RCC 7860 (cell line): ENCODE measurements around the gene FSCN2.
"Not testable (repeated sequence)": the region's sequence is repeated elsewhere in the genome, so short reads cannot be mapped to it uniquely, and the experiment has no call there.

Experiments used
- DNase-seq: peaks from one replicate; pipeline ENCODE4 v3.0.0-alpha.2; 2015; ENCODE audit warnings: low spot score
- FAIRE-seq: peaks from 2 replicates; lab custom pipeline; 2012; peaks lifted over from hg19 to GRCh38; lab: Jason Lieb, UNC

Gene FSCN2

DNA sequence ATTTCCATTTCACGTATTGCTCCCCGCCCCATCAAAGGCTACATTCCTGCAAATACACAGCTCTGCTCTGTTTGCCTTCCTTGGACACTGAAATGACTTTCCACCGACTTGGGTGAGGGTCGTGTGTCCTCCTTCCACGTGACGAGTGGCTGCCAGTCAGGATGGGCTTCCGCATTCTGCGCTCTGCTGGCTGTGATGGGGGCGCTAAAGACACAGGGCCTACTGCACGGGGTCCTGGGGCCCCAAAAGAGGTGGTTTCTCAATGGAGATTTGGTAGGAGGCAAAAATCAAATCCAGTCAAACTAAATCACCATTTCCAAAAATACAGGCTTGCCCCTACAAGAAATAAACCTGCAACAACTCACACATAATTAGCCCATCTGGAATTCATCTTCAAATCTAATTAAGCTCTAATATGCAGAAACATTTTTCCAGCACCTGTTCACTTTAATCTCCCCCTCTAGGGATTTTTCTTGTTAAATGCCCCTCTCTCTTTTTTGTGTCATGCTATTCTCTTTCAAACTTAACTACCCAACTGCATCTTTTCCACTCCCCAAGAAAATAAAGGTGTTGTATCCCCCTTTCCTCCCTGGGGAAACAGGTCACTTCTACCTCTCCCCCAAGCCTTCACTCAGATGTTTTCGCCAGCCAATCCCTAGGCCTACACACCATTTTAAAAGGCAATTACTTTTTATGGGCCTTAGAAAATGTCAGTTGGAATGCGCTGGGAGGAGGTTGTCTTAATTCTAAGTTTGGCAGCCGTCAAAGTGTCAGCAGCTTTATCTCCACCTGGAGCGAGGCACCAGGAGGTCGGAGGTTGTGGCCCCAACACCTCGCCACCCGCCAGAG lies 45.8 kb downstream of the FSCN2 start:
- FAIRE-seq = no peak

DNA sequence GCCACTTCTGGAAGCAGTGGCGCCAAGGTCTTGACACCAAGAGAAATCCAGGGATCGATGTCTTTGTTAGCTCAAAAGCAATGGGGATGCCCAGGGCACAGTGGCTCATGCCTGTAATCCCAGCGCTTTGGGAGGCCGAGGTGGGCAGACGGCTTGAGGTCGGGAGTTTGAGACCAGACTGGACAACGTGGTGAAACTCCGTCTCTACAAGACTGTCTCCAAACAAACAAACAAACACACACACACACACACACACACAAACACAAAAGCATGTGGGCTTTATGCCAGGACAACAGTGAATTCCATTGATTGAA lies 46.4 kb downstream of the FSCN2 start:
- FAIRE-seq = no peak

More for the DNA sequence above, 45.8 kb downstream of the FSCN2 start:
- no peak for DNase-seq

DNA sequence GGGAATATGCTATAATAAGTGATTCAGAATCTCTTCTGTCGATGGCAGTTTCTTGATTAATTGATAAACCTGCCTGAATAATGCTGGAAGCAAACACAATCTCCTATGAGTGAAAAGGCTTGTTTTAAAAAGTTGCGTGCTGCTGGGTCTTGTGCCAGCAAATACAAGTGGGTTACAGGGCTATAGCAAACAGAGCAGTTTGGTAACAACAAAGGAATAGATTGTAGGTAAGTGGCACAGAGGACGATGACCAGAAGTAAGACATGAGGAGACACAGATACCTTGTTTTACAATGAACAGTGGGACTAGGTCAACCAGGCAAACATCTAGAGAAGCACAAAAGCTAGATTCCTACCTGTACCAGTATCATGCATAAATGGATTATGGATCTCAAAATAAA lies 47.7 kb downstream of the FSCN2 start:
- DNase-seq (no peak), FAIRE-seq (no peak)

More for the DNA sequence above, 46.4 kb downstream of the FSCN2 start:
- no peak for DNase-seq

DNA sequence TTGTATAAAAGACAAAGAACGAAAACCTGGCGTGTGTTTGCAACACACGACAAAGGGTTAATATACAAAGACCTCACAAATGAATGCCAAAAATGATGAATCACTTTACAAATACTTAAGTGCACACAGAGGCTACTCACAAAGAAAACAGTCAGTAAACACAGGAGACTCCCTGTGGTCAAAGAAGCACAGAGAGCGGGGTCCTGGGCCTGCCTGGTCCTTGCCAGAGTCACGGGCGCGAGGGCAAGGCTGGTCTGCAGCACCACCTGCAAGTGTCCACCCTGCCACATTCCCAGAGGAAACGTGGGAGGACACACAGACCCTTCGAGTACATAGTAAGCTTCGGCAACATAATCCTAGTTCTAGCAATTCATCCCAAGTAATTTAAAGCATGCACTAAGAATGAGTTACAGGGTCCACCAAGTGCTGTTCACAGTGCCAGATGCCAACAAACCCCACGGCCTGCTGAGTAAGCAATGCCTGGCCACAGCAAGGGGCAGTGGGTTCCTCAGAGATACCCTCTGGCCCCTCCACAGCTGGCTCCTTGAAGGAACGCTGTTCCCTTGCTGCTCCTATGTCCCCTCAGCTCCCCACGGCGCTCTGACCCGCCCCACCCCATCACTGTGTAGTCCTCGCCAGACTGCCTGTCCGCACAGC lies 48.6 kb downstream of the FSCN2 start:
- FAIRE-seq (peak; percentile 29), DNase-seq (peak; percentile 74)

DNA sequence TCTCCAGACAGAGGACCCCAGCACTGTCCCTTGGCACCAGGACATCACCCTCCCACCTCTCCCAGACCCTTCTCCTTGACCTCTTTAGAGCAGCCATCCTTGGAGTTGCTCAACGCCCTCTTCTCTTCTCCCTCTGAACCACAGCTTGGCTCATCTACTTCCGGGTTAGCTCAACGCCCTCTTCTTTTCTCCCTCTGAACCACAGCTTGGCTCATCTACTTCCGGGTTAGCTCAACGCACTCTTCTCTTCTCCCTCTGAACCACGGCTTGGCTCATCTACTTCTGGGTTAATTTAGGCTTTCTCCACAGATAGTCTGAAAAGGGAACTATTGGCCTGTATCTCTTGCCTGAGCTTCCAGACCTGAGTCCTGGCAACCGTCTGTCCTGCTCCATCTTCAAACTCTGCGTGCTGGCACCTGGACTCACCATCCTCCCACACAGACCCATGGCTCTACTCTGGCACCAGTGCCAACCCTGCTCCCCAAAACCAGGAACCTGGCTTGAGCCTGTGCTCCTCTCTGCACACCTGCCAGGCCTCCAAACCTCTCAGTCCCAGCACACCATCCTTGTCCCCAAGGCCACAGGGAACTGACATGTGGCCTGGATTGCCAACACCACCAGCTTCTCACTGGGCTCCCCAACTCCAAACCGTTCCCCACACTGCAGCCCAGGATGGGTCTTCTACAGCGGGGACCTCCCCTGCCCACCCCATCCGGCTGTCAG lies 49.3 kb downstream of the FSCN2 start:
- FAIRE-seq (no peak), DNase-seq (no peak)

DNA sequence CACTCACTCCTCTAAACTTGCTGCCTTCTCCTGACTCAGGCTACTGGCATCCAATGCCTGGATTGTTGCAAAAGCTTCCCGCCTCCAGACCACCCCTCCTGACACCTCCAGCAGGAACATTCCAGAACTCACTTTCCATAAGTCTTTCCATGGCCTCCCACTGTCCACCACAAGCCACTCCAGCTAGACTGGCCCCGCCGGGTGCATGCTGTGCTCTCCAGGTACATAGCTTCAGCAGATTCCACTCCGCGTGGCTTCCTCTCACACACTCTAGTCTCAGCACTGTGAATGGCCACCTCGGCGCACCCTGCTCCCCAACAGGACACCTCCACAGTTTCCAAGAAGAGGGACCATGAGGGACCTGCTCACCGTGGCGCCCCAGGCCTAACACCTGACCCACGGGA lies 49.9 kb downstream of the FSCN2 start:
- DNase-seq (no peak), FAIRE-seq (no peak)

DNA sequence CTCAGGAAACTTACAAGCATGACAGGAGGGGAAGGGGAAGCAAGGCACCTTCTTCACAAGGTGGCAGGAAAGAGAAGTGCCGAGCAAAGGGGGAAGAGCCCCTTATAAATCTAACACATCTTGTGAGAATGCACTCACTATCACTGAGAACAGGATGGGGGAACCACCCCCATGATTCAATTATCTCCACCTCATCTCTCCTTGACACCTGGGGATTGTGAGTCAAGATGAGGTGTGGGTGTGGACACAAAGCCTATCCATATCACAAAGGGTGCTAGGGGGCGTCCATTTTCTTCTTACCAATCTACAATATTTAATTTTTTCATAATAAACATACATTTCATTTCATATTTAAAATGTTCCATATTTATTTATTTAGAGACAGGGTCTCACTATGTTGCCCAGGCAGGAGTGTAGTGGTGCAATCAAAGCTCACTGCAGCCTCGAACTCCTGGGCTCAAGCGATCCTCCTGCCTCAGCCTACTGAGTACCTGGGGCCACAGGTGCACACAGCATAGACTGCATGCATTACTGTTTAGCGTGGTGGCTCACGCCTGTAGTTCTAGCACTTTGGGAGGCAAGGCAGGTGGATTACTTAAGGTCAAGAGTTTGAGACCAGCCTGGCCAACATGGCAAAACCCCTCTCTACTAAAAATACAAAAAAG lies 50.5 kb downstream of the FSCN2 start:
- FAIRE-seq (no peak), DNase-seq (no peak)

DNA sequence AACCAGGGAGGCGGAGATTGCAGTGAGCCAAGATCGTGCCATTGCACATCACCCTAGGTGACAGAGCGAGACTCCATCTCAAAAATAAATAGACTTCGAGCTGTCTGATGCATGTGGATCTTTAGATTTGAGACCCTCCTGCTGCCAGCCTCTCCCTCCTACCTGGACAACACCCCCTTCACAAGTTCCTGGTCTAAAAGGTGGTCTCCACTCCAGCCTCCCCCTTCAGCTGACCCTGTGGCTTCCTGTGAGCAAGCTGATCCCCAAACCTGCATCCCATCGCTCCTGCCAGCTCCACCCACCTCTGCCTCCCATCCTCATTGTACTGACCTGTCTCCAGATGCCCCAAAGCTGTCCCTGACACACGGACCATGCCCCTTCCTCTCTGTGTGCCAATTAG lies 51.1 kb downstream of the FSCN2 start:
- DNase-seq = no peak
- no peak for FAIRE-seq

DNA sequence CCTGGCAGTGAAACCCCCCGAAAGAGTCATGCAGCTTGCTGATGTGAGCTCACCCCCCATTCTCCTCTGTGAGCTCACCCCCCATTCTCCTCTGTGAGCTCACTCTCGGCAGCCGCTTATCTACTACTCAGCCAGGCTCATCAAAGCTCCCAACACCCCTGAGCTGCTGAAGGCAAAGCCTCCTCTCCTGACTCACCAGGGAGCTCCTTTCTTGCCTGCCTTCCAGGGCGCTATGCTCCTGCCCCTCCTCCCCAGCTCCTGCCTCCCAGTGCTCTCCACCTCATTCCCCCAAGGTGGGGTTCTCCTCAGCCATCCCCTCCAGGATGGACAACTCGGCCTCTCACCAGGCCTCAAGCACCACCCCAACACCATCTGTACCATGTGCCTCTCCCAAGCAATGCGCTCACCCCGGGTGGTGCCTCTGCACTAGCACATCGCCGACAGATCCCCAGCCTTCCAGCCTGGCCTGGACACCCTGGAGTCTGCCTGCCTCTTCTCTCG lies 51.7 kb downstream of the FSCN2 start:
- peak; percentile 37 for DNase-seq

DNA sequence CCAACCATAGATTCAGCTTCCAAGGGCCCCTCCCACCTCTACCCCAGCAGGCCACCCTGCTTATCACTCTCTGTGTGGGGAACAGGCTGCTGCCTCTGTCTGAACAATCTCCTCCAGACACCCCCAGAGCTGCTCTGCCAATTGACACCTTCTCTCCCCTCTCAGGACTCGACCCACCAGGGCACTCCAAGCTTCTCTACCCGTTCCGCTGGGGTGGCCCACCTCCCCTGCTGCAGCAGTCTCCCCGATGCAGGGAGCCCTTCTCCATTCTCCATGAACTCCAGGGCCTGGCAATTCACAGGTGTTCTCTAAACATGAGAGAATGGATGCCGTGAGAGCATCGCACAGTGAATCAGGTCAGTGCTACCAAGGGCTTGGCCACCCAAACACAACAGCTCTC lies 52.3 kb downstream of the FSCN2 start:
- DNase-seq (no peak), FAIRE-seq (no peak)

More for the DNA sequence above, 51.7 kb downstream of the FSCN2 start:
- no peak for FAIRE-seq

DNA sequence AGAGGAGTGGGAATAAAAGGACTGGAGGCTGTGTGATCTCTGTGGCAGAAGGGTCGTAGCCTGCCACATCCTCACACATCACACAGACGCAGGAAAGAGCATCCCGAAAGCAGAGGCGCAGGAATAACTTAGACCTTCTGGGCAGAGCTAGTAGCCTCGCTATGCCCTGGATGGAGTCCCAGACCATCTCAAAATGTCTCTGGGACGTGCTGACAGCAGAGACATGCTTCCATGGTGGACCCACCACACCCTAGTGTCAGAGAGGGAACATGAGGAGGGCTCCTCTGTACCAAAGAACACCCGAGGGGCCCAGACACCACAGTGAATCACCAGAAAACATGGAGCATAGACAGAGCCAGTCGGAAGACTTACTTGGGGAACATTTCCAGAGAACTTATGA lies 53.6 kb downstream of the FSCN2 start:
- no peak for DNase-seq
- FAIRE-seq = no peak

DNA sequence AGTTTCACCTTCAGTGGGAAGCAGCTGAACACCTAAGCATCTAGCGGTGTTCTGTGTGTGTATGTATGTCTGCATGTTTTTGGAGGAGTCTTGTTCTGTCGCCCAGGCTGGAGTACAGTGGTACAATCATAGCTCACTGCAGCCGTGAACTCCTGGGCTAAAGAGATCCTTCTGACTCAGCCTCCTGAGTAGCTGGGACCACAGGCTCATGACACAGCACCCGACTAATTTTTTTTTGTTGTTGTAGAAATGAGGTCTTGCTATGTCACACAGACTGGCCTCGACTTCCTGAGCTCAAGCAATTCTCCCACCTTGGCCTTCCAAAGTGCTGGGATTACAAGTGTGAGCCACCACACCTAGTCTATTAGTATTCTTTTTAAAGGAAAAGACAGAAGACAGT lies 54.2 kb downstream of the FSCN2 start:
- DNase-seq (peak; percentile 49), FAIRE-seq (no peak)

DNA sequence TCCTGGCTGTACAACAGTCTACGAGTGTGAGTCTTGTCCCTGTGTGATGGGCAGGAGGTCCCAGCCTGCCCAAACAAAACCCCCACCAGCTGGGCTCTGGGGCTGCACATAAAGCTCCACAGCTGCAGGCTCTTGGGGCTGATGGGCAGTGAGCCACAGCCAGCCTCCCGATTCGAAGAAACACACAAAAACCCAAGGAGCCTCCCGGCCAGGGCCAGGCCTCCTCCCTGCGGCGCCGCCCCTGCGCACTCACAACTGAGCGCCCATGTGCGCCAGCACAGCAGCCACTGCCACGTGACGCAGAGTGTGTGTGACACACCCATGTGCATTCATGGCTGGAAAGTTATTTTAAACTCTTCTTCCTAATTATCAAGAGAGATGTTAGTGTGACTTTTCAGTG lies 54.6 kb downstream of the FSCN2 start:
- FAIRE-seq = no peak
- DNase-seq = no peak

DNA sequence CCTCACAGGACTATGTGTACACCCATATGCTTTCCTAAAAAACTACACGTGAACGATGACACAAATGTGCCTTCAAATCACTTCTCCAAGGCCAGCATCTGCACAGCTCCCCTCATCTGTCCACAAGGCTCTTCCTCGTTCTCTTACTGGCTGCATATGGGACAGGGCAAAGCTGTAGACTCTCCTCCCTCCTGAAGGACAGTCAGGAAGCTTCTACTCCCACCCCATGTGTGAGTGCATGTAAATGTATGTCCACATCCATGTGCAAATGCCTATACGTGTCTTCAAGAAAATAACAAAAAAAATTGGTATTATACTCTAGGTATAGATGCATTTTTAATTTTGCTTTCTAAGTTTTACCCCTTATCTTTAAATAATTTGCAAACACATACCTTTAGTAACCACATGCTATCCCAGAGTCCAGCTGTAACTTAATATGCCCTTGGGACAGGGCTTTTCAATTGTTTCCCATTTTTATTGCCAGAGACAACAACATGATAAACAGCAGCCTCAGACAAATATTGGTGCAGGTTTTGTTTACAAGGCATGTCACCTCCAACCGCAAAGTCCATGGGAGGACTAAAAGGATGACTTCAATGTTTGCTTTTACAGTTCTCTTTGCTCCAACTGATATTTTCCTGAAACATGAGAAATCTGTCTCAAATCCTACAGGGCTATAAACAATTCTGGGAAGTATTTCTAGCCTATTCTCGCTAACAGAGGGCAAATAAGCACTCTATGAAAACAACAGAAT lies 55.6 kb downstream of the FSCN2 start:
- FAIRE-seq = no peak

DNA sequence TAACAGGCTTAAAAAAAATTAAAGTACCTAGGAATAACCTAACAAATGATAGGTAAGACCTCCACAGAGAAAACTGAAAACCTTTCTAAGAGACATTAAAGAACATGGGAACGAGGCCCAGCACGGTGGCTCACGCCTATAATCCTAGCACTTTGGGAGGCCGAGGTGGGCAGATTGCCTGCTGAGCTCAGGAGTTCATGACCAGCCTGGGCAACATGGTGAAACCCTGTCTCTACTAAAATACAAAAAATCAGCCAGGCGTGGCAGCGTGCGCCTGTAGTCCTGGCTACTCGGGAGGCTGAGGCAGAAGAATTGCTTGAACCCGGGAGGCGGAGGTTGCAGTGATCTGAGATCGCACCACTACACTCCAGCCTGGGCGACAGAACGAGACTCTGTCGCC lies 56.6 kb downstream of the FSCN2 start:
- not testable (repeated sequence) for FAIRE-seq

More for the DNA sequence above, 55.6 kb downstream of the FSCN2 start:
- DNase-seq = no peak

DNA sequence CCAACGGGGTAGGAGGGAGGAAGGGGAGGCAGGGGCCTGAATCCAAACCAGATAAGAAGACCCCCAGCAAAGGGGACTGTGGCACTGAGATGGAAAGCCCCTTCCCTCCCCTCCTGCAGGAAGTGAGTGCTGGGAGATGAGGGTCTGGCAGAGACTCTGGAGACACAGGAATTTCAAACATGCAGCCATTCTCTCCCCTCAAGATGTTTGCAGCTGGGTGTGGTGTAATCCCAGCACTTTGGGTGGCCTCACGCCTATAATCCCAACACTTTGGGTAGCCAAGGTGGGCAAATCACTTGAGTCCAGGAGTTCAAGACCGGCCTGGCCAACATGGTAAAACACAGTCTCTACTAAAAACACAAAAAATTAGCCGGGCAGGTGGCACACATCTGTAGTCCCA lies 57.9 kb downstream of the FSCN2 start:
- FAIRE-seq (no peak), DNase-seq (no peak)

More for the DNA sequence above, 56.6 kb downstream of the FSCN2 start:
- DNase-seq = not testable (repeated sequence)
